Breast epithelium (tissue), 4 donors: Measurements from ENCODE around the gene IREB2. TPM values are rescaled to one million over a fixed set of nuclear protein-coding genes. Genes with fewer than 3 reads are reported as not detected.

ENCODE experiments used
- DNase-seq, 2 donors: peaks; one replicate each; pipeline ENCODE4 v3.0.0-alpha.2; 2019; ENCODE audit warnings: low spot score in 2 of 2
- H3K27ac ChIP-seq, 2 donors: fragments of 200-600 bp; sonication (generic) in 1 of 2; one replicate each; pipeline ENCODE4 v1.5.1; 2016 to 2019; ENCODE audit warnings: mild to moderate bottlenecking in 1 of 2
- H3K27me3 ChIP-seq, 2 donors: fragments of 200-600 bp; sonication (generic) in 1 of 2; one replicate each; pipeline versions ENCODE4 v1.5.1 to v1.6.0; 2017 to 2019; ENCODE audit warnings: control low read depth in 1 of 2, mild to moderate bottlenecking in 1 of 2
- H3K36me3 ChIP-seq: fragments of 200-600 bp; one replicate; pipeline ENCODE4 v1.5.1; 2019
- H3K4me1 ChIP-seq, 2 donors: fragments of 200-600 bp; sonication (generic); one replicate each; pipeline ENCODE4 v1.5.1; 2016 to 2019; ENCODE audit warnings: control low read depth in 1 of 2
- H3K4me3 ChIP-seq, 3 donors: fragments of 200-600 bp; sonication (generic); 1 replicate in 2 of 3; 2 replicates in 1 of 3; pipeline ENCODE4 v1.5.1; 2016 to 2019; ENCODE audit warnings: mild to moderate bottlenecking in 3 of 3, moderate library complexity in 2 of 3
- H3K9me3 ChIP-seq, 2 donors: fragments of 200-600 bp; sonication (generic) in 1 of 2; one replicate each; pipeline ENCODE4 v1.5.1; 2016 to 2019; ENCODE audit warnings: control low read depth in 1 of 2
- POLR2A ChIP-seq: fragments of 450-650 bp; IDR thresholded peaks from one replicate; pipeline ENCODE4 v1.6.1; 2016; ENCODE audit warnings: antibody characterized with exemption, mild to moderate bottlenecking, moderate library complexity
- POLR2AphosphoS5 ChIP-seq, 3 donors: sonication (generic); formaldehyde crosslinking; IDR thresholded peaks; one replicate each; pipeline ENCODE4 v1.6.1; 2017; ENCODE audit warnings: antibody characterized with exemption in 3 of 3
- intact Hi-C: fragments of 100-400 bp; cut with DNase I; formaldehyde crosslinking; loops from one replicate; pipeline ENCODE4 v1.15.1; 2023; ENCODE audit warnings: low total_unique reads
- total RNA-seq, 3 donors: library from RNA; depleted of rRNA; stranded (reverse); fragments of >200 nt; gene quantifications; one replicate each; pipeline ENCODE4 v1.1.0, GENCODE V29; 2016
- TF ChIP-seq, protein P1 (sequence below), 3 donors: fragments of 450-650 bp; IDR thresholded peaks; one replicate each; pipeline ENCODE4 v1.5.1; 2016 to 2017; ENCODE audit warnings: antibody characterized with exemption in 3 of 3, mild to moderate bottlenecking in 3 of 3, moderate library complexity in 3 of 3

IREB2 gene
- total RNA-seq, 3 donors from 2014 or later, result 45.8 to 52.2 (median 49.5) TPM

DNA sequence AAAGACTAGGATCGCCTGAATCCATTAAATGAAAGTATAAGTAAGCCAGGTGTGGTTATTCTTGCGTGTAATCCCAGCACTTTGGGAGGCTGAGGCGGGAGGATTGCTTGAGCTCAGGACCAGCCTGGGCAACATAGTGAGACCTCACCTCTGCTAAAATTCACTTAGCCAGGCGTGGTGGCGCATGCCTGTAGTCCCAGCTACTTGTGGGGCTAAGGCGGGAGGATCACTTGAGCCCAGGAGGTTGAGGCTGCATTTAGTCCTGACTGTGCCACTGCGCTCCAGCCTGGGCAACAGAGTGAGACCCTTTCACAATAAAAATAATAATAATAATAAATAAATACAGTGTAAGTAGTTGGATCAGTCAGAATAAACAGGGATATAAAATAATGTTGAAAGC lies 43.9 kb downstream of the IREB2 start:
- DNase-seq, result no peak
- H3K4me1 ChIP-seq, result no peaks in the 10 kb centered on the region
- no peak overlapping the region for H3K4me3 ChIP-seq
- intact Hi-C loops, result no loop called here
- no peaks in the 10 kb centered on the region for H3K27me3 ChIP-seq
- H3K27ac ChIP-seq, result no peak overlapping the region
- peaks cover 5% of the 10 kb centered on the region for H3K36me3 ChIP-seq
- H3K9me3 ChIP-seq, result no peaks in the 10 kb centered on the region
- TF ChIP-seq POLR2AphosphoS5 (IDR thresholded peaks at IDR 0.05) (no peak), POLR2A (no peak)
- TF ChIP-seq, protein P1, sequence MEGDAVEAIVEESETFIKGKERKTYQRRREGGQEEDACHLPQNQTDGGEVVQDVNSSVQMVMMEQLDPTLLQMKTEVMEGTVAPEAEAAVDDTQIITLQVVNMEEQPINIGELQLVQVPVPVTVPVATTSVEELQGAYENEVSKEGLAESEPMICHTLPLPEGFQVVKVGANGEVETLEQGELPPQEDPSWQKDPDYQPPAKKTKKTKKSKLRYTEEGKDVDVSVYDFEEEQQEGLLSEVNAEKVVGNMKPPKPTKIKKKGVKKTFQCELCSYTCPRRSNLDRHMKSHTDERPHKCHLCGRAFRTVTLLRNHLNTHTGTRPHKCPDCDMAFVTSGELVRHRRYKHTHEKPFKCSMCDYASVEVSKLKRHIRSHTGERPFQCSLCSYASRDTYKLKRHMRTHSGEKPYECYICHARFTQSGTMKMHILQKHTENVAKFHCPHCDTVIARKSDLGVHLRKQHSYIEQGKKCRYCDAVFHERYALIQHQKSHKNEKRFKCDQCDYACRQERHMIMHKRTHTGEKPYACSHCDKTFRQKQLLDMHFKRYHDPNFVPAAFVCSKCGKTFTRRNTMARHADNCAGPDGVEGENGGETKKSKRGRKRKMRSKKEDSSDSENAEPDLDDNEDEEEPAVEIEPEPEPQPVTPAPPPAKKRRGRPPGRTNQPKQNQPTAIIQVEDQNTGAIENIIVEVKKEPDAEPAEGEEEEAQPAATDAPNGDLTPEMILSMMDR (IDR thresholded peaks at IDR 0.05), result no peak

DNA sequence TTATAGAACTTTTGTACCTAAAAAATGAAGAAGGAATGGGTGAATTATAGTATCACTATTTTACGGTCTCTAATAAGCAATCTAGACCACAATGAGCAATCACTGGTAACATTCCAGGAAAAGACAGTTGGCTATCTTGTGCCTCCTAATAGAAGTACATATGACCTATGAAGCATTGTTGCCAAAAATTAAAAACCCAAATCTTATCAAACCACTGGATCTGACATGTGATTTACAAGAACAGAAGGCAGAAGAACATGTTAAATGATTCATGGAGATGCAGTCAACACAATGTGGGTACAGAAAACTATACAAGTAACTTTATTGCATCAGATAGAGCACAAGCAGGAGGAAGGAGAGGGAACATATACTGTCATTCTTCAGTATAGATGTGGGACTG lies 54.9 kb downstream of the IREB2 start:
- Histone ChIP-seq H3K36me3 (peaks cover 11% of the 10 kb centered on the region), H3K27ac (no peak overlapping the region), H3K9me3 (no peaks in the 10 kb centered on the region), H3K27me3 (no peaks in the 10 kb centered on the region), H3K4me3 (no peak overlapping the region), H3K4me1 (no peaks in the 10 kb centered on the region)
- TF ChIP-seq POLR2A (no peak), POLR2AphosphoS5 (IDR thresholded peaks at IDR 0.05) (no peak)
- TF ChIP-seq, protein P1 (IDR thresholded peaks at IDR 0.05), result no peak
- no peak for DNase-seq
- intact Hi-C loops, result no loop called here

GRCh38 chr15:78501857-78502256 lies 63.8 kb downstream of the IREB2 start:
- H3K27me3 ChIP-seq, result no peaks in the 10 kb centered on the region
- no peak overlapping the region for H3K27ac ChIP-seq
- H3K4me1 ChIP-seq, result no peaks in the 10 kb centered on the region
- no peak for DNase-seq
- no peaks in the 10 kb centered on the region for H3K36me3 ChIP-seq
- intact Hi-C loops, result no loop called here
- H3K9me3 ChIP-seq, result no peaks in the 10 kb centered on the region
- no peak overlapping the region for H3K4me3 ChIP-seq
- TF ChIP-seq POLR2A (no peak), POLR2AphosphoS5 (IDR thresholded peaks at IDR 0.05) (no peak)
- TF ChIP-seq, protein P1 (IDR thresholded peaks at IDR 0.05), result no peak

DNA sequence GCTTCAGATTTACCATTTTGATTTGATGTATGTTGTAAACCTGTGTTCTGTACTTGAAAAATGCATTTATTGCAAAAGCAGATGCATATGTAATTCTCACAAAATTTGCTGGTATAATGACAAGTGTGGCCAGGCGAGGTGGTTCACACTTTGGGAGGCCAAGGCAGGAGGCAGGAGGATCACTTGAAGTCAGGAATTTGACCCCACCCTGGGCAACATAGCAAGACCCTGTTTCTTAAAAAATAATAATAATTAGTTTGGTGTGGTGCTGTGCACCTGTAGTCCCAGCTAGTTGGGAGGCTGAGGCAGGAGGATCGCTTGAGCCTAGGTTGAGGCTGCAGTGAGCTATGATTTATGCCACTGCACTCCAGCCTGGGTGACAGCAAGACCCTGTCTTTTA lies 64.6 kb downstream of the IREB2 start:
- intact Hi-C loops, result no loop called here
- Histone ChIP-seq H3K9me3 (no peaks in the 10 kb centered on the region), H3K4me3 (no peak overlapping the region), H3K4me1 (no peaks in the 10 kb centered on the region), H3K36me3 (no peaks in the 10 kb centered on the region), H3K27me3 (no peaks in the 10 kb centered on the region), H3K27ac (no peak overlapping the region)
- TF ChIP-seq POLR2A (no peak), POLR2AphosphoS5 (IDR thresholded peaks at IDR 0.05) (no peak)
- TF ChIP-seq, protein P1 (IDR thresholded peaks at IDR 0.05), result no peak
- no peak for DNase-seq

GRCh38 chr15:78506971-78507830 lies 69.2 kb downstream of the IREB2 start, which contains the start of gene HYKK:
TSS of gene HYKK (plus strand) at chr15:78507577. CDS start at chr15:78513089, 5,512 bp downstream.
- Histone ChIP-seq H3K4me1 (no peaks in the 10 kb centered on the region), H3K4me3 (peak within 1 kb of the TSS; percentile 73 to 91 (median 84)), H3K9me3 (no peaks in the 10 kb centered on the region), H3K27me3 (no peaks in the 10 kb centered on the region), H3K27ac (peak within 1 kb of the TSS; percentile 70 to 75), H3K36me3 (no peaks in the 10 kb centered on the region)
- peak; percentile 93 to 95 for DNase-seq
- intact Hi-C loops, result no loop called here
- TF ChIP-seq POLR2A, result no peak
- TF ChIP-seq POLR2AphosphoS5 (IDR thresholded peaks at IDR 0.05), result peak in 1 of 3 donors; percentile 8
- TF ChIP-seq, protein P1 (IDR thresholded peaks at IDR 0.05), result peak in 1 of 3 donors; percentile 44
